LNCaP clone FGC (cell line): ENCODE results near the gene SPAG9.
"Not testable (repeated sequence)": the region's sequence is repeated elsewhere in the genome, so short reads cannot be mapped to it uniquely, and the experiment has no call there.

Experiments used
- DNase-seq: peaks from one replicate; pipeline ENCODE4 v3.0.0-alpha.2; 2011; ENCODE audit warnings: low read depth
- H3K4me3 ChIP-seq: 2 replicates; pipeline ENCODE4 v1.5.1; 2011; ENCODE audit warnings: mild to moderate bottlenecking, low read depth, low read length, control low read depth
- TF ChIP-seq, protein P1 (sequence below): IDR thresholded peaks from 2 replicates; pipeline ENCODE4 v1.5.1; 2012; ENCODE audit warnings: mild to moderate bottlenecking; ENCODE audit not compliant: control insufficient read depth, insufficient read depth; ENCODE audit errors: extremely low read depth

The SPAG9 gene

GRCh38 chr17:51133365-51133764 is 12.7 kb upstream of the SPAG9 start:
- TF ChIP-seq, protein P1, sequence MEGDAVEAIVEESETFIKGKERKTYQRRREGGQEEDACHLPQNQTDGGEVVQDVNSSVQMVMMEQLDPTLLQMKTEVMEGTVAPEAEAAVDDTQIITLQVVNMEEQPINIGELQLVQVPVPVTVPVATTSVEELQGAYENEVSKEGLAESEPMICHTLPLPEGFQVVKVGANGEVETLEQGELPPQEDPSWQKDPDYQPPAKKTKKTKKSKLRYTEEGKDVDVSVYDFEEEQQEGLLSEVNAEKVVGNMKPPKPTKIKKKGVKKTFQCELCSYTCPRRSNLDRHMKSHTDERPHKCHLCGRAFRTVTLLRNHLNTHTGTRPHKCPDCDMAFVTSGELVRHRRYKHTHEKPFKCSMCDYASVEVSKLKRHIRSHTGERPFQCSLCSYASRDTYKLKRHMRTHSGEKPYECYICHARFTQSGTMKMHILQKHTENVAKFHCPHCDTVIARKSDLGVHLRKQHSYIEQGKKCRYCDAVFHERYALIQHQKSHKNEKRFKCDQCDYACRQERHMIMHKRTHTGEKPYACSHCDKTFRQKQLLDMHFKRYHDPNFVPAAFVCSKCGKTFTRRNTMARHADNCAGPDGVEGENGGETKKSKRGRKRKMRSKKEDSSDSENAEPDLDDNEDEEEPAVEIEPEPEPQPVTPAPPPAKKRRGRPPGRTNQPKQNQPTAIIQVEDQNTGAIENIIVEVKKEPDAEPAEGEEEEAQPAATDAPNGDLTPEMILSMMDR = no peak
- no peak for DNase-seq
- no peak overlapping the region for H3K4me3 ChIP-seq

GRCh38 chr17:51132964-51133319 is 12.3 kb upstream of the SPAG9 start:
- no peak overlapping the region for H3K4me3 ChIP-seq
- no peak for DNase-seq
- TF ChIP-seq, protein P1 = no peak

DNA sequence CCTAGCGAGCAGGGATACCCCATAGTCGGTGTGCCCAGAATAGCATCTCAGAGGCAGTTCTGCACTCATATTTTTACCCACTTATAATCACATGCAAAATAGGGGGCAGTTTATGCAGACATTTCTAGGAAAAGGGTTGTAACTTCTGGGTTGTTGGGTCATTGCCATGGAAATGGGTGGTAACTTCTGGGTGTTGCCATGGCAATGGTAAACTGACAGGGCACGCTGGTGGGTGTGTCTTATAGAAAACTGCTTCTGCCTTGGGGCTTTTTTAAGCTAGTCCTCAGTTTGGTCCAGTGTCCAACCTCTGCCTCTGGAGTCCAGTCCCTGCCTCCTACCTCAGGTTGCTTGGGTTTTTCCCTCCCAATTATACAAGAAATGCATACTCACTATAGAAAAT is 7.4 kb upstream of the SPAG9 start:
- H3K4me3 ChIP-seq = no peak overlapping the region
- no peak for DNase-seq
- TF ChIP-seq, protein P1 = no peak

- TF ChIP-seq, protein P1 = no peak
- no peak overlapping the region for H3K4me3 ChIP-seq
- DNase-seq = no peak
Measured at GRCh38 chr17:51124640-51125503, 4.2 kb upstream of the SPAG9 start.

- H3K4me3 ChIP-seq = 0 out of 2 replicates have a peak overlapping the region, but pooled peaks have one; percentile 82
- not testable (repeated sequence) for DNase-seq
Measured at GRCh38 chr17:51122473-51123115, 1.9 kb upstream of the SPAG9 start.

- peak overlapping the region; percentile 82 for H3K4me3 ChIP-seq
- peak; percentile 78 for DNase-seq
- TF ChIP-seq, protein P1 = no peak
Measured at GRCh38 chr17:51121620-51122472, 1.2 kb upstream of the SPAG9 start.

GRCh38 chr17:51120357-51120738 is 320 bp downstream of the SPAG9 start:
- no peak for DNase-seq
- TF ChIP-seq, protein P1 = peak; percentile 24; the same call in 1 of the 2 replicates
- peak overlapping the region; percentile 79 for H3K4me3 ChIP-seq
